CD4-positive, alpha-beta T cell treated with Interferon gamma for 1 hour (primary cell): ENCODE data around the gene SLC49A4.
A peak's percentile ranks its signal among the peaks of the same experiment; 100 is the strongest.

Experiments
- DNase-seq: peaks from one replicate; pipeline ENCODE4 v3.0.0-alpha.2; 2020

Gene SLC49A4

DNA sequence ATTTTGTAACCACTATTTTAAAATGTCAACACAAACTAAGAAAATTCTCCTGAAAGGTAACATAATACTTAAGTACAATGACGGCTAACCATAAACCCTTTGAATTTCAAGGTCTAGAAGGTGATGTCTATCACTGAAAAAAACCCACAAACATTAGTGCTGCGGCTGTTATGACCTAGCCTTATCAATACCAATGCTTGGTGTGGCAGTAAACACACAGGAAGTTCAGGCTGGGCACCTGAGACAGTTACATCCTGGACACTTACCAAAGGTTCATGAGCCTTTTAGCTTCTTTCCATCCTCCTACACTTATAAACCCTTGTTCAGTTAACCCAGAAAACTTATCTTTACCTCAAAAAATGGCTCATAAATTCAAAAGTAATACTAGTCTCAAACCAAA lies 7.0 kb upstream of the SLC49A4 start:
- DNase-seq: no peak

DNA sequence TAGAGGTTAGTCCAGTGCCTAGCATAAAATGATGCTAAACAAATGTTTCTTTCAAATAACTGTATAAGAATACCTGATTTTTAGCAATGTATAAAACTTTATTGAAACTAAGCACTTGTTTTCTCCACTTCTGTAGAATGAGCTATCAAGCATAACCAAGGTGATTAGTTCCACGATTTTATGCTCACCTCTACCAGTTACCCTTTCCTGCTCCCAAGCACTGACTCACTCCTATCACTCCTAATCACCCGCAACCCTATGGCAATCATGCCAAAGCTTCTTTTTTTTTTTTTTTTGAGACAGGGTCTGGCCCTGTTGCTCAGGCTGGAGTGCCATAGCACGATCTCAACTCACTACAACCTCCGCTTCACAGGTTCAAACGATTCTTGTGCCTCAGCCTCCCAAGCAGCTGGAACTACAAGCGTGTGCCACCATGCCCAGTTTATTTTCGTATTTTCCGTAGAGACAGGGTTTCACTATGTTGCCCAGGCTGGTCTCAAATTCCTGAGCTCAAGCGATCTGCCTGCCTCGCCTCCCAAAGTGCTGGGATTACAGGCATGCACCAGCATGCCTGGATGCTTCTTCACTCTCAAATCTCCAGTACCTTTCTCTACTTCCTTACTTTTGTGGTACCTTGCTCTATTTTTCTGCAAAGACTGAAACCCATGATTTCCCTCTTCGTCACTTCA lies 5.1 kb upstream of the SLC49A4 start:
- no peak for DNase-seq

DNA sequence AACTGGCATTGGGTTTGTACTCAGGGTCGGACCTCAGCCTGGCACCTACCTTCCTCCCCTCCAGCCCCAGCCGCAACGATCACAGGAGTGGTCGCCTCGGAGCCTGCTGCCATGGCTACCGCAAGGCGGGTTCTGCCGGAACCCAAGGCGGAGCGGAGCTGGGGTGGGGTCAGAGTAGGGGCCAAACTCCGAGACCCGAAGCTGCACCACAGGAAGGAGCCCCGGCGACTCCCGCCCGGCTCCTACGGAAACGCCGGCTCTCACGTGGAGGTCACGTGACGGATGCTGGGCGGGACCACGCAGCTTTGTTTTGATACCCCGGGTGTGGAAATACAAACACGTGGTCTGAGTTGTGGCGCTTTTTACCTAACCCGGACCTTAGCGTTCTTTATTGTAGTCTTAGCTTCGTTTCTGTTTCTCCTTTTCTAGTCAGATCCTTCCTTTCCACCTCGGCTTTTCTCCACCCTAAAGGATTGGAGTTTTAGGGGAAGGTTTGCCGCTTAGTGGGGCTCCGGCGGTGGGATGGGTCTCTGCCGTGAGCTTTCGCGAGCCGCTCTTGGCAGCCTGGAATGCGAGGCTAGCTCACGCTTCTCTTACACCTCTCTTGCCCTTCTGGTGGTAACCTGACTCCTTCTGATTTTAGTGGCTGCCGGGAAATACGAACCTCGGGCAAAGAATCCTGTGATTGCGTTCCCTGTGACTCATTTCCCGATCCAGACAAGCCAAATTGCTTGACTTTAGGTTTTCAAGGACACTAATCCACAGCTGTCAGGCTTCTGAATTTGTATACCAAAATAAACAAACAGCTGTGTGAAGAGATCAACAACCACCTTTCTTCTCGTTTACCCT lies 1.1 kb upstream of the SLC49A4 start, which contains the start of gene HSPBAP1:
Gene HSPBAP1, minus strand, starts transcription at position 264 of the 849 bp plus-strand sequence. Its CDS starts 151 bp downstream, at position 113.
- peak; percentile 91 for DNase-seq

GRCh38 chr3:122794483-122794778 lies 438 bp upstream of the SLC49A4 start:
- no peak for DNase-seq

- no peak for DNase-seq
These were observed 866 bp downstream of the SLC49A4 start for GRCh38 chr3:122795674-122796195.

GRCh38 chr3:122797291-122797690 lies 2.4 kb downstream of the SLC49A4 start:
- no peak for DNase-seq

GRCh38 chr3:122799322-122799721 lies 4.5 kb downstream of the SLC49A4 start:
- DNase-seq: no peak

GRCh38 chr3:122800031-122800430 lies 5.2 kb downstream of the SLC49A4 start:
- DNase-seq: no peak

GRCh38 chr3:122800706-122801237 lies 5.9 kb downstream of the SLC49A4 start:
- no peak for DNase-seq

GRCh38 chr3:122802323-122802722 lies 7.5 kb downstream of the SLC49A4 start:
- no peak for DNase-seq

DNA sequence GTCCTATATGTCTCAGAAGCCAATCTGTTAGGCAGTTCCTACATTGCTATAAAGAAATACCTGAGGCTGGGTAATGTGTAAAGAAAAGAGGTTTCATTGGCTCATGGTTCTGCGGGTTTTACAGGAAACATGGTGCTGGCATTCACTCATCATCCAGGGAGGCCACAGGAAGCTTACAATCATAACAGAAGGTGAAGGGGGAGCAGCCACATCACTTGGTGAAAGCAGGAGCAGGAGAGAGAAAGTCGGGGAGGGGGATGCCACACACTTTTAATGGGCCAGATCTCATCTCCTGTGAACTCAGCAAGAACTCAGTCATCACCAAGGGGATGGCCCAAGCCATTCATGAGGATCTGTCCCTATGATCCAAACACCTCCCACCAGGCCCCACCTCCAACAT lies 9.1 kb downstream of the SLC49A4 start:
- no peak for DNase-seq

GRCh38 chr3:122810734-122811133 lies 15.9 kb downstream of the SLC49A4 start:
- no peak for DNase-seq

DNA sequence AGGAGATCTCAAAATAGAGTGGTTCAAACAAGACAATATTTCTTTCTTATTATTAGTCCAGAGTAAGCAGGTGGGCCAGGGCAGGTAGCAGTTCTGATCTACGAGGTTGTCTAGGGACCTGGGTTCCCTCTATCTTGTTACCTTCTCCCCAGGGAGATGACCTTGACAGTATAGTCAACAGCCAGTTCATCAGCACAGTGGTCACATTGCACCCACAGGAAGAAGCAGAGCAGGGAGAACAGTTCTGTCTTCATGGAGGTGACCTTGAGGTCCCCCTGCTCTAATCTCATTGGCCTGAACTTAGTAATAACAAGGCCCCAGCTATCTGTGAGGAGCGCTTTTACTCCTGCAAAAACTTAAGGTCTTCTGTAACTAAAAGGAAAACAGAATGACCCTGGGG lies 21.7 kb downstream of the SLC49A4 start:
- DNase-seq: no peak

GRCh38 chr3:122824465-122825381 lies 29.9 kb downstream of the SLC49A4 start:
- DNase-seq: no peak

- DNase-seq: no peak
These were observed 30.6 kb downstream of the SLC49A4 start for GRCh38 chr3:122825460-122825859.

DNA sequence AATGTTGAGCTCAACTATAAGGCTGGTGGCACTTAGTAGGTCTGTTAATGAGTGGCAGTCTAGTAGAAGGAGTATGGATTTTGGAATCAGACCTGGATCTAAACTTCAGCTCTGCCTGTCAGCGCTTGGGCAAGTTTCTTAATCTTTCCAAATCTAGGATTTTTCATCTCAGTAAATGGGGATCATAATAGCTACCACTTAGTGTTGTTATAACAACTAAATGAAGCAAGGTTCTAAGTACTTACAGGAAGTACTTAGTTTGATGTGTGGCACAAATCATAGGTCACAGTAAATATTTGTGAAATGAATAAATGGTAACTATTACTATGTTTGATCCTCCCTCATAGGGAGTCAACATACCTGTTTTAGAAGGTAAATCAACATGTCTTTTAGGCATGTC lies 31.4 kb downstream of the SLC49A4 start:
- DNase-seq: no peak

GRCh38 chr3:122828281-122828680 lies 33.4 kb downstream of the SLC49A4 start:
- no peak for DNase-seq

DNA sequence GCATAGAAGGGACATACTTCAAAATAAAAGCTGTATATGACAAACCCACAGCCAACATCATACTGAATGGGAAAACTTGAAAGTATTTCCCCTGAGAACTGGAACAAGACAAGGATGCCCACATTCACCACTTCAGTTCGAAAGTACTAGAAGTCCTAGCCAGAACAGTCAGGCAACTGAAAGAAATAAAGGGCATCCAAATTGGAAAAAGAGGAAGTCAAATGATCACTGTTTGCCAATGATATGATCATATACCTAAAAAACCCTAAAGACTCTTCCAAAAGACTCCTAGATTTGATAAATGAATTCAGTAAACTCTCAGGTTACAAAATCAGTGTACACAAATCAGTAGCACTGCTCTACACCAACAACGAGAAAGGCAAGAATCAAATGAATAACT lies 40.7 kb downstream of the SLC49A4 start:
- DNase-seq: no peak

GRCh38 chr3:122843604-122844003 lies 48.7 kb downstream of the SLC49A4 start:
- DNase-seq: no peak

GRCh38 chr3:122857019-122857418 lies 62.1 kb downstream of the SLC49A4 start:
- DNase-seq: no peak

DNA sequence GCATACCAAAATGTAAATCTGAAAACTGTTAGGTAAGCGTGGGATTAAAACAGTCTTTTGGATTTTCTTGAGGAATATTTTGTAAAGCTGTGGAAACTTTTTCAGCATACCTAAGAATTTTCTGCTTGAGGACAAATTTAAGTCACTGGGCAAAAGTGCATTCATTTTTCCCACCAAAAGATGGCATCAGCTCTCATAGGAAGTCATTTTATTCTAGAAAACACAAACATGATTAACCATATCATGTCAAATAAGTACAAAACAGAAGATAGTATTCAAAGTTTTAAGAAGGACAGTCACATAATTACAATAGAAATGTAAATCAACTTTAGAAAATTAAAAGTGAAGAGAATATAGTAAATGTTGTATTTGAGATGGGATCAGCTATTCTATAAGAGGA lies 63.5 kb downstream of the SLC49A4 start:
- DNase-seq: no peak

- no peak for DNase-seq
These were observed 64.3 kb downstream of the SLC49A4 start for GRCh38 chr3:122859021-122859805.
